Measurements from ENCODE around the gene LRMDA. TPM values are rescaled to one million over a fixed set of nuclear protein-coding genes. Genes with fewer than 3 reads are reported as not detected.

Gene LRMDA
- total RNA-seq, 3 donors from 2014 or later (not counting 1 experiment from before 2014, with no cell fraction given) = 1.4 to 2.4 (median 2.1) TPM

DNA sequence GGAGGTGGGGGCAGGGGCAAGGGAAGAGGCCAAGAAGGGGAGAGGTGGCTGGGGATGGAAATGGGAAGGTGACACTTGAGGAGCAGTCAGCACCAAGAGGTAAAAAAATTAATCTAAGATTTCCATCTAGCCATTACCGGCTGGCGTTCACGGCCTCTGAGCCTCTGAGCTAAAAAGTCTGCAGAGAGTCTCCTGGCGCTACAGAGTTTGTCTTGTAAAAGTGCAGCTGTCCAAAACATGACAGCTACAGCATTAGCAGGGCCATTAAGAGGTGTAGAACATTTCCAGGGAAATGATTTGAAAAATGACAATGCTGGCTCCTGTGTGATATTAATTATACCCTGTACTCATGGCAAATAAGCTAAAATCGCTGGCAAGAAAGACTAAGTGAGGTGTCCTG lies 167.6 kb downstream of the LRMDA start:
- intact Hi-C loops (cut with micrococcal nuclease) = no loop called here
- H3K4me3 ChIP-seq (ENCODE audit: low read length) = no peak overlapping the region
- Mint-ChIP-seq H3K27me3 (ENCODE audit: low read depth in 2 of 2) (peaks cover 7 to 12% of the 10 kb centered on the region in 2 donors), H3K4me1 (no peaks in the 10 kb centered on the region), H3K4me3 (no peak overlapping the region), H3K9me3 (no peaks in the 10 kb centered on the region), H3K27ac (no peak overlapping the region), H3K36me3 (no peaks in the 10 kb centered on the region)
- H3K27ac ChIP-seq (ENCODE audit: low read length) = no peak overlapping the region
- no peaks in the 10 kb centered on the region for H3K4me1 ChIP-seq (ENCODE audit: control insufficient read depth, insufficient read depth, low read length)
- H3K36me3 ChIP-seq (ENCODE audit: control insufficient read depth, insufficient read depth, low read length) = no peaks in the 10 kb centered on the region
- ATAC-seq = no peak
- H3K9me3 ChIP-seq (ENCODE audit: control insufficient read depth, insufficient read depth, low read length) = no peaks in the 10 kb centered on the region
- no peaks in the 10 kb centered on the region for H3K27me3 ChIP-seq (ENCODE audit: control insufficient read depth, insufficient read depth, low read length)
- no peak for DNase-seq
- TF ChIP-seq, protein P1, sequence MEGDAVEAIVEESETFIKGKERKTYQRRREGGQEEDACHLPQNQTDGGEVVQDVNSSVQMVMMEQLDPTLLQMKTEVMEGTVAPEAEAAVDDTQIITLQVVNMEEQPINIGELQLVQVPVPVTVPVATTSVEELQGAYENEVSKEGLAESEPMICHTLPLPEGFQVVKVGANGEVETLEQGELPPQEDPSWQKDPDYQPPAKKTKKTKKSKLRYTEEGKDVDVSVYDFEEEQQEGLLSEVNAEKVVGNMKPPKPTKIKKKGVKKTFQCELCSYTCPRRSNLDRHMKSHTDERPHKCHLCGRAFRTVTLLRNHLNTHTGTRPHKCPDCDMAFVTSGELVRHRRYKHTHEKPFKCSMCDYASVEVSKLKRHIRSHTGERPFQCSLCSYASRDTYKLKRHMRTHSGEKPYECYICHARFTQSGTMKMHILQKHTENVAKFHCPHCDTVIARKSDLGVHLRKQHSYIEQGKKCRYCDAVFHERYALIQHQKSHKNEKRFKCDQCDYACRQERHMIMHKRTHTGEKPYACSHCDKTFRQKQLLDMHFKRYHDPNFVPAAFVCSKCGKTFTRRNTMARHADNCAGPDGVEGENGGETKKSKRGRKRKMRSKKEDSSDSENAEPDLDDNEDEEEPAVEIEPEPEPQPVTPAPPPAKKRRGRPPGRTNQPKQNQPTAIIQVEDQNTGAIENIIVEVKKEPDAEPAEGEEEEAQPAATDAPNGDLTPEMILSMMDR (IDR thresholded peaks at IDR 0.05) = no peak
- 92% methylated on average over 5 of the region's 5 CpGs for WGBS (ENCODE audit: insufficient coverage)

DNA sequence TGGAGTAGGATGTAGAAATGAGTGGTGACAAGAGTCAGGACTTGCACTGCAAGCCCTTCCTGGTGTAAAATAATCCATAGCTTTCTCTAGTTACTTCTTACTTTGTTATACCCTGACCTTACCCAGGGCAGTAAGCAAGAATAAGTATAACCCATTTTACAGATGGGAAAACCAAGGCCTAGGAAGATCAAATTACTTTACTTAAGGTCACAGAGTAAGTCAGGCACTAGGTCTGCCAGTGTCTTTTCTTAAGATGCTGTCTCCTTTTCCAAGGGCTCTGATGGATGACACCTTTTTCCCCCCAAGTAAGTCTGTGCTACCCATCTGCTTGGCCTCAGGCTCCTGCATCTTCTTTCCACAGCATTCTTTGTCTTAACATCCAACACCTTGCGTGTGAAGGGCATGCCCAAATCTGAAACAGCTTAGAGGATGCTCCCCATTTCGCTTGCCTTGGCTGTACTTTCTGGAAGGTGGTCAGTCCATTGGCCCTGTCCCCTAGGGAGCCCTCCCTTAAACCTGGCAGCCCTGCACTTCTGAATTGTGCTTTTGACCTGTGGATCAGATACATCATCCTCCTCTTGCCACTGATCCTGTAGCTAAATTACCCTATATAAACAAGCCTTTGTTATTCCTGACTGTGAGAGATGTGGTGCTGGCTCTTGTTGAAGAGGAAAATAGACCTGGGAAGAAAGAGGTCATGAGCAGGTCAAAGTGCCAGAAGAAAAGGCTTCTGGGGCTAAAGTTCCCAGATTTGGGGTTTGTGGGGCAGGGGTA lies 168.6 kb downstream of the LRMDA start:
- ATAC-seq (no peak), DNase-seq (no peak)
- Mint-ChIP-seq H3K27me3 (ENCODE audit: low read depth in 2 of 2) (peaks cover 7 to 22% of the 10 kb centered on the region in 2 donors), H3K4me3 (no peak overlapping the region), H3K4me1 (no peaks in the 10 kb centered on the region), H3K36me3 (no peaks in the 10 kb centered on the region), H3K9me3 (no peaks in the 10 kb centered on the region), H3K27ac (no peak overlapping the region)
- Histone ChIP-seq H3K9me3 (ENCODE audit: control insufficient read depth, insufficient read depth, low read length) (no peaks in the 10 kb centered on the region), H3K27ac (ENCODE audit: low read length) (no peak overlapping the region), H3K36me3 (ENCODE audit: control insufficient read depth, insufficient read depth, low read length) (no peaks in the 10 kb centered on the region), H3K4me3 (ENCODE audit: low read length) (no peak overlapping the region), H3K27me3 (ENCODE audit: control insufficient read depth, insufficient read depth, low read length) (no peaks in the 10 kb centered on the region), H3K4me1 (ENCODE audit: control insufficient read depth, insufficient read depth, low read length) (no peaks in the 10 kb centered on the region)
- intact Hi-C loops (cut with micrococcal nuclease) = no loop called here
- TF ChIP-seq, protein P1 (IDR thresholded peaks at IDR 0.05) = no peak
- WGBS (ENCODE audit: insufficient coverage) = 84% methylated on average over 2 of the region's 2 CpGs

DNA sequence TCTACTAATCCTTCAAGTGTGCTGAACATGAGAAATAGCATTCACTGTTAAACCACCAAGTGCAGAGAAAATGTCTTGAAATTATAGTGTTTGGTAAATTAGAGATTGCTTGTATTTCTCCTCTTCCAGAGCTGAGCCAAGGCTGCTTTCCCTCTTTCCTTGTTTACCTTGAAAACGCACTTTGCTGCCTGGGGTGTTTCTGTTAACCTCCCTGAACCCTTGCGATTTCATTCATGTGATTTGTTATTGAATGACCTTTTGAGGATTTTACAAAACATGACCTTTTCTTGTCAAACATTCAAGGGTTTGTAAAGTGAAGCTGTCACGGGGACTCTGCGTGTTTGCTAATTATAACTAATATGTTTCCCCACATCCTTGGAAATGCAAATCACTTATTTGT lies 169.4 kb downstream of the LRMDA start:
- Mint-ChIP-seq H3K27me3 (ENCODE audit: low read depth in 2 of 2) (peaks cover 7 to 29% of the 10 kb centered on the region in 2 donors), H3K9me3 (no peaks in the 10 kb centered on the region)

More for the DNA sequence above, 169.4 kb downstream of the LRMDA start:
- Mint-ChIP-seq H3K4me3 (no peak overlapping the region), H3K27ac (no peak overlapping the region), H3K4me1 (no peaks in the 10 kb centered on the region), H3K36me3 (no peaks in the 10 kb centered on the region)
- Histone ChIP-seq H3K36me3 (ENCODE audit: control insufficient read depth, insufficient read depth, low read length) (no peaks in the 10 kb centered on the region), H3K4me1 (ENCODE audit: control insufficient read depth, insufficient read depth, low read length) (no peaks in the 10 kb centered on the region), H3K27ac (ENCODE audit: low read length) (no peak overlapping the region), H3K4me3 (ENCODE audit: low read length) (no peak overlapping the region), H3K27me3 (ENCODE audit: control insufficient read depth, insufficient read depth, low read length) (no peaks in the 10 kb centered on the region), H3K9me3 (ENCODE audit: control insufficient read depth, insufficient read depth, low read length) (no peaks in the 10 kb centered on the region)
- intact Hi-C loops (cut with micrococcal nuclease) = no loop called here
- WGBS (ENCODE audit: insufficient coverage) = 79% methylated on average over 4 of the region's 4 CpGs
- DNase-seq (no peak), ATAC-seq (no peak)
- TF ChIP-seq, protein P1 (IDR thresholded peaks at IDR 0.05) = no peak

All from natural killer cell (primary cell).